ENCODE data around the gene TBP.

GRCh38 chr6:170514908-170515307 is 39.3 kb upstream of the TBP start:
- TF ChIP-seq EZH2 (IDR thresholded peaks at IDR 0.05; ENCODE audit: insufficient read depth, poor library complexity, severe bottlenecking) (no peak), EZH2phosphoT487 (IDR thresholded peaks at IDR 0.05; ENCODE audit: insufficient read depth, low read depth) (no peak)

All from GM23248 (cell line).